A673 (cell line): Measurements from ENCODE around the gene SCGB1C1.
A peak's percentile ranks its signal among the peaks of the same experiment; 100 is the strongest.
"Not testable (repeated sequence)": the region's sequence is repeated elsewhere in the genome, so short reads cannot be mapped to it uniquely, and the experiment has no call there.

Experiments used
- EZH2 ChIP-seq: fragments of 200-600 bp; sonication (generic); IDR thresholded peaks from 2 replicates; pipeline ENCODE4 v1.6.1; 2017; ENCODE audit warnings: borderline replicate concordance, low read depth, mild to moderate bottlenecking, mixed read lengths, antibody characterized with exemption, low read length; ENCODE audit not compliant: poor library complexity, severe bottlenecking
- TF ChIP-seq, protein P1 (sequence below): fragments of 300-800, 200-600 bp; sonication (generic); conservative IDR thresholded peaks from 2 replicates; pipeline ENCODE4 v1.5.1; 2017; ENCODE audit warnings: low read depth, mild to moderate bottlenecking, antibody characterized with exemption, low read length, moderate library complexity, mixed read lengths

DNA sequence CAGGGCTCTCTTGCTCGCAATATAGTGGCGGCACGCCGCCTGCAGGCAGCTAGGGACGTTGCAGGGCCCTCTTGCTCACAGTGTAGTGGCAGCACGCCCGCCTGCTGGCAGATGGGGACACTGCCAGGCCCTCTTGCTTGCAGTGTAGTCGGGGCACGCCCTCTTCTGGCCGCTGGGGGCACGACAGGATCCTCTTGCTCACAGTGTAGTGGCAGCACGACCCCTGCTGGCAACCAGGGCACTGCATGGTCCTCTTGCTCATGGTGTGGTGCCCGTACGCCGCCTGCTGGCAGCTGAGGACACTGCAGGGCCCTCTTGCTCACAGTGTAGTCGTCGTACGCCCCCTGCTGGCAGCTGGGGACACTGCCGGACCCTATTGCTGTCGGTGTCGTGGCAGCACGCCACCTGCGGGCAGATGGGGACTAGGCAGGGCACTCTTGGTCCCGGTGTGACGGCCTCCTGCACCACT lies 3.0 kb upstream of the SCGB1C1 start:
- TF ChIP-seq, protein P1, sequence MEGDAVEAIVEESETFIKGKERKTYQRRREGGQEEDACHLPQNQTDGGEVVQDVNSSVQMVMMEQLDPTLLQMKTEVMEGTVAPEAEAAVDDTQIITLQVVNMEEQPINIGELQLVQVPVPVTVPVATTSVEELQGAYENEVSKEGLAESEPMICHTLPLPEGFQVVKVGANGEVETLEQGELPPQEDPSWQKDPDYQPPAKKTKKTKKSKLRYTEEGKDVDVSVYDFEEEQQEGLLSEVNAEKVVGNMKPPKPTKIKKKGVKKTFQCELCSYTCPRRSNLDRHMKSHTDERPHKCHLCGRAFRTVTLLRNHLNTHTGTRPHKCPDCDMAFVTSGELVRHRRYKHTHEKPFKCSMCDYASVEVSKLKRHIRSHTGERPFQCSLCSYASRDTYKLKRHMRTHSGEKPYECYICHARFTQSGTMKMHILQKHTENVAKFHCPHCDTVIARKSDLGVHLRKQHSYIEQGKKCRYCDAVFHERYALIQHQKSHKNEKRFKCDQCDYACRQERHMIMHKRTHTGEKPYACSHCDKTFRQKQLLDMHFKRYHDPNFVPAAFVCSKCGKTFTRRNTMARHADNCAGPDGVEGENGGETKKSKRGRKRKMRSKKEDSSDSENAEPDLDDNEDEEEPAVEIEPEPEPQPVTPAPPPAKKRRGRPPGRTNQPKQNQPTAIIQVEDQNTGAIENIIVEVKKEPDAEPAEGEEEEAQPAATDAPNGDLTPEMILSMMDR, result 0 out of 2 replicates have a peak, but pooled peaks have one; percentile 20
- TF ChIP-seq EZH2, result not testable (repeated sequence)
